NT2/D1 (cell line): ENCODE measurements around the gene RNF168.

Source experiments
- SUZ12 ChIP-seq: IDR thresholded peaks from 2 replicates; pipeline ENCODE4 v1.6.1; 2011; ENCODE audit not compliant: insufficient read length, insufficient read depth; ENCODE audit errors: extremely low read depth
- YY1 ChIP-seq: IDR thresholded peaks from 2 replicates; pipeline ENCODE4 v1.6.1; 2011; ENCODE audit not compliant: insufficient read length, insufficient read depth
- ZNF274 ChIP-seq: IDR thresholded peaks from 2 replicates; pipeline ENCODE4 v1.6.1; 2011; ENCODE audit warnings: mild to moderate bottlenecking, low read depth, low read length

GRCh38 chr3:196524527-196524926 lies 21.0 kb upstream of the RNF168 start:
- TF ChIP-seq YY1 (no peak), ZNF274 (no peak), SUZ12 (no peak)
